HEK293 (cell line): ENCODE results near the gene ZFP42.

Source experiments
- CTCF ChIA-PET: fragments of 350-600 bp; formaldehyde crosslinking; extraction: SDS; loops from one replicate; lab custom pipeline; 2021; ENCODE audit warnings: antibody characterized with exemption; lab: Yijun Ruan, JAX
- POLR2A ChIA-PET: fragments of 300-600 bp; formaldehyde crosslinking; extraction: SDS; loops from one replicate; lab custom pipeline; 2020; ENCODE audit warnings: antibody characterized with exemption, inconsistent platforms; lab: Yijun Ruan, JAX
- H3K27ac ChIP-seq: fragments of 200-500 bp; sonication (Bioruptor generic); 2 replicates; pipeline ENCODE4 v1.5.1; 2014; ENCODE audit warnings: low read depth, low read length, control low read depth, inconsistent platforms; ENCODE audit errors: extremely low read depth
- H3K36me3 ChIP-seq, 2 experiments: fragments of 200-500 bp in 1 of 2; sonication (Bioruptor generic) in 1 of 2; 1 replicate in 1 of 2; 2 replicates in 1 of 2; pipeline ENCODE4 v1.5.1; 2014 to 2017; ENCODE audit warnings: inconsistent platforms in 2 of 2, low read length in 2 of 2; ENCODE audit not compliant: control insufficient read depth in 2 of 2, insufficient read depth in 1 of 2
- H3K4me1 ChIP-seq: fragments of 200-500 bp; sonication (Bioruptor generic); 2 replicates; pipeline ENCODE4 v1.5.1; 2014; ENCODE audit warnings: mild to moderate bottlenecking, low read length, inconsistent platforms; ENCODE audit not compliant: control insufficient read depth, insufficient read depth
- H3K4me3 ChIP-seq: 2 replicates; pipeline ENCODE4 v1.5.1; 2011; ENCODE audit warnings: low read depth, mild to moderate bottlenecking, control low read depth, low read length, moderate library complexity
- H3K9me3 ChIP-seq: fragments of 200-500 bp; sonication (Bioruptor generic); 2 replicates; pipeline ENCODE4 v1.5.1; 2014; ENCODE audit warnings: low read depth, low read length, inconsistent platforms; ENCODE audit not compliant: control insufficient read depth, insufficient read depth
- ATF2 ChIP-seq: fragments of 450-650 bp; formaldehyde crosslinking; IDR thresholded peaks from 2 replicates; pipeline ENCODE4 v1.5.1; 2016; ENCODE audit warnings: missing biosample characterization, missing genetic modification characterization, low read depth
- BCL11A ChIP-seq: fragments of 450-650 bp; formaldehyde crosslinking; IDR thresholded peaks from 2 replicates; pipeline ENCODE4 v1.5.1; 2016; ENCODE audit warnings: low read depth, missing biosample characterization, missing genetic modification characterization
- PRDM10 ChIP-seq: fragments of 450-650 bp; formaldehyde crosslinking; IDR thresholded peaks from 2 replicates; pipeline ENCODE4 v1.5.1; 2016; ENCODE audit warnings: missing biosample characterization, missing genetic modification characterization
- SCRT2 ChIP-seq: fragments of 450-650 bp; formaldehyde crosslinking; IDR thresholded peaks from 2 replicates; pipeline ENCODE4 v1.5.1; 2016; ENCODE audit warnings: missing biosample characterization, missing genetic modification characterization
- ZFHX2 ChIP-seq: fragments of 450-650 bp; formaldehyde crosslinking; conservative IDR thresholded peaks from 2 replicates; pipeline ENCODE4 v1.5.1; 2016; ENCODE audit warnings: missing biosample characterization, missing genetic modification characterization
- ZFP3 ChIP-seq: fragments of 450-650 bp; formaldehyde crosslinking; IDR thresholded peaks from 2 replicates; pipeline ENCODE4 v1.5.1; 2016; ENCODE audit warnings: low read depth, missing biosample characterization, missing genetic modification characterization
- ZNF133 ChIP-seq: fragments of 450-650 bp; formaldehyde crosslinking; IDR thresholded peaks from 2 replicates; pipeline ENCODE4 v1.5.1; 2016; ENCODE audit warnings: missing biosample characterization, missing genetic modification characterization
- ZNF214 ChIP-seq: fragments of 450-650 bp; formaldehyde crosslinking; IDR thresholded peaks from 2 replicates; pipeline ENCODE4 v1.5.1; 2017; ENCODE audit warnings: missing biosample characterization, mild to moderate bottlenecking, missing genetic modification characterization, borderline replicate concordance
- ZNF23 ChIP-seq: fragments of 450-650 bp; formaldehyde crosslinking; IDR thresholded peaks from 2 replicates; pipeline ENCODE4 v1.5.1; 2016; ENCODE audit warnings: missing biosample characterization, missing genetic modification characterization, borderline replicate concordance
- ZNF292 ChIP-seq: fragments of 450-650 bp; formaldehyde crosslinking; IDR thresholded peaks from 2 replicates; pipeline ENCODE4 v1.5.1; 2016; ENCODE audit warnings: low read depth, missing biosample characterization, missing genetic modification characterization, borderline replicate concordance
- ZNF341 ChIP-seq: fragments of 450-650 bp; formaldehyde crosslinking; IDR thresholded peaks from 2 replicates; pipeline ENCODE4; 2016; ENCODE audit warnings: low read depth, missing biosample characterization, missing genetic modification characterization
- ZNF350 ChIP-seq: fragments of 450-650 bp; formaldehyde crosslinking; IDR thresholded peaks from 2 replicates; pipeline ENCODE4 v1.5.0; 2017; ENCODE audit warnings: missing biosample characterization, mild to moderate bottlenecking, missing genetic modification characterization
- ZNF514 ChIP-seq: fragments of 450-650 bp; formaldehyde crosslinking; IDR thresholded peaks from 2 replicates; pipeline ENCODE4 v1.5.1; 2016; ENCODE audit warnings: missing biosample characterization, missing genetic modification characterization
- ZNF529 ChIP-seq: fragments of 450-650 bp; formaldehyde crosslinking; IDR thresholded peaks from 2 replicates; pipeline ENCODE4 v1.5.1; 2017; ENCODE audit warnings: missing genetic modification characterization, missing biosample characterization; ENCODE audit not compliant: insufficient replicate concordance
- ZNF623 ChIP-seq: fragments of 450-650 bp; formaldehyde crosslinking; IDR thresholded peaks from 2 replicates; pipeline ENCODE4 v1.5.1; 2016; ENCODE audit warnings: missing biosample characterization, missing genetic modification characterization
- ZNF664 ChIP-seq: fragments of 450-650 bp; formaldehyde crosslinking; IDR thresholded peaks from 2 replicates; pipeline ENCODE4 v1.5.1; 2016; ENCODE audit warnings: missing biosample characterization, missing genetic modification characterization
- ZNF777 ChIP-seq: fragments of 450-650 bp; formaldehyde crosslinking; IDR thresholded peaks from 2 replicates; pipeline ENCODE4 v1.5.1; 2017; ENCODE audit warnings: missing biosample characterization, missing genetic modification characterization, borderline replicate concordance
- TF ChIP-seq, protein P1 (sequence below): fragments of 450-650 bp; formaldehyde crosslinking; IDR thresholded peaks from 2 replicates; pipeline ENCODE4 v1.5.1; 2016; ENCODE audit warnings: missing biosample characterization, missing genetic modification characterization
- TF ChIP-seq, protein P2 (sequence below): fragments of 450-650 bp; IDR thresholded peaks from 2 replicates; pipeline ENCODE4 v1.5.1; 2018; ENCODE audit warnings: missing biosample characterization, missing genetic modification characterization
- TF ChIP-seq, protein P3 (sequence below): fragments of 450-650 bp; formaldehyde crosslinking; IDR thresholded peaks from 2 replicates; pipeline ENCODE4 v1.5.1; 2016; ENCODE audit warnings: missing biosample characterization, missing genetic modification characterization

Gene ZFP42

DNA sequence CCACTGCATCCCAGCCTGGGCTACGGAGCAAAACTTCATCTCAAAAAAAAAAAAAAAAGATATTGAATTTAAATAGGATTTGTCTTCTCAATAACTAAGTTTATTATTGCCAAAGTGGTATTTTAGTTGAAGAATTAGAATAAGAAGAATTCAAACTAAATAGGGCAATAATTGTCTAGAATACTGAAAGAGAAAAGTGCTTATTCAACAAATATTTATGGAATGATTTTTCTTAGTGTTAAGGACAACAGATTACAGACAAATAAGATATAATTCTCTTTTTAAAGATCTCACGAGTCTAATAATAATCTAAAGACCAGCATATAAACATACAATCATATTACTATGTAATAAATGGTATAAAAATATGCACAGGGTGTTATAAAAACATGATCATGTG lies 33.6 kb upstream of the ZFP42 start:
- no peaks in the 10 kb centered on the region for H3K9me3 ChIP-seq
- ChIA-PET POLR2A (no interaction called here), CTCF (interaction anchor here (0.6 kb wide), 1 partner anchor 829 kb away, joined by 3 read pairs; no protein-coding TSS in a partner anchor)
- no peak for TF ChIP-seq ZNF341 (tag by site-specific recombination)
- no peak for TF ChIP-seq SCRT2 (tag by site-specific recombination)
- no peak for TF ChIP-seq ZNF23
- TF ChIP-seq ZFHX2 (tag by site-specific recombination) = no peak
- no peak for TF ChIP-seq BCL11A
- TF ChIP-seq ZNF777 = no peak
- TF ChIP-seq ZNF529 (tag by site-specific recombination) = no peak
- no peak for TF ChIP-seq PRDM10 (tag by site-specific recombination)
- no peak for TF ChIP-seq ZNF623 (tag by site-specific recombination)
- no peak for TF ChIP-seq ZFP3
- TF ChIP-seq ZNF514 (tag by site-specific recombination) = no peak
- TF ChIP-seq, protein P1, sequence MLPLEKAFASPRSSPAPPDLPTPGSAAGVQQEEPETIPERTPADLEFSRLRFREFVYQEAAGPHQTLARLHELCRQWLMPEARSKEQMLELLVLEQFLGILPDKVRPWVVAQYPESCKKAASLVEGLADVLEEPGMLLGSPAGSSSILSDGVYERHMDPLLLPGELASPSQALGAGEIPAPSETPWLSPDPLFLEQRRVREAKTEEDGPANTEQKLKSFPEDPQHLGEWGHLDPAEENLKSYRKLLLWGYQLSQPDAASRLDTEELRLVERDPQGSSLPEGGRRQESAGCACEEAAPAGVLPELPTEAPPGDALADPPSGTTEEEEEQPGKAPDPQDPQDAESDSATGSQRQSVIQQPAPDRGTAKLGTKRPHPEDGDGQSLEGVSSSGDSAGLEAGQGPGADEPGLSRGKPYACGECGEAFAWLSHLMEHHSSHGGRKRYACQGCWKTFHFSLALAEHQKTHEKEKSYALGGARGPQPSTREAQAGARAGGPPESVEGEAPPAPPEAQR (tag by site-specific recombination) = no peak
- no peak for TF ChIP-seq ZNF664 (tag by site-specific recombination)
- no peak for TF ChIP-seq ATF2 (tag by site-specific recombination)
- TF ChIP-seq, protein P2, sequence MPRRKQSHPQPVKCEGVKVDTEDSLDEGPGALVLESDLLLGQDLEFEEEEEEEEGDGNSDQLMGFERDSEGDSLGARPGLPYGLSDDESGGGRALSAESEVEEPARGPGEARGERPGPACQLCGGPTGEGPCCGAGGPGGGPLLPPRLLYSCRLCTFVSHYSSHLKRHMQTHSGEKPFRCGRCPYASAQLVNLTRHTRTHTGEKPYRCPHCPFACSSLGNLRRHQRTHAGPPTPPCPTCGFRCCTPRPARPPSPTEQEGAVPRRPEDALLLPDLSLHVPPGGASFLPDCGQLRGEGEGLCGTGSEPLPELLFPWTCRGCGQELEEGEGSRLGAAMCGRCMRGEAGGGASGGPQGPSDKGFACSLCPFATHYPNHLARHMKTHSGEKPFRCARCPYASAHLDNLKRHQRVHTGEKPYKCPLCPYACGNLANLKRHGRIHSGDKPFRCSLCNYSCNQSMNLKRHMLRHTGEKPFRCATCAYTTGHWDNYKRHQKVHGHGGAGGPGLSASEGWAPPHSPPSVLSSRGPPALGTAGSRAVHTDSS = no peak
- no peak for TF ChIP-seq ZNF292 (tag by site-specific recombination)
- TF ChIP-seq ZNF350 = no peak
- TF ChIP-seq ZNF133 = no peak
- TF ChIP-seq, protein P3, sequence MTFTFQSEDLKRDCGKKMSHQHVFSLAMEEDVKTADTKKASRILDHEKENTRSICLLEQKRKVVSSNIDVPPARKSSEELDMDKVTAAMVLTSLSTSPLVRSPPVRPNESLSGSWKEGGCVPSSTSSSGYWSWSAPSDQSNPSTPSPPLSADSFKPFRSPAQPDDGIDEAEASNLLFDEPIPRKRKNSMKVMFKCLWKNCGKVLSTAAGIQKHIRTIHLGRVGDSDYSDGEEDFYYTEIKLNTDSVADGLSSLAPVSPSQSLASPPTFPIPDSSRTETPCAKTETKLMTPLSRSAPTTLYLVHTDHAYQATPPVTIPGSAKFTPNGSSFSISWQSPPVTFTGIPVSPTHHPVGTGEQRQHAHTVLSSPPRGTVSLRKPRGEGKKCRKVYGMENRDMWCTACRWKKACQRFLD = no peak
- TF ChIP-seq ZNF214 (tag by site-specific recombination) = no peak
- no peaks in the 10 kb centered on the region for H3K36me3 ChIP-seq
- no peak overlapping the region for H3K27ac ChIP-seq
- H3K4me3 ChIP-seq = no peak overlapping the region
- H3K4me1 ChIP-seq = no peaks in the 10 kb centered on the region
